Neural progenitor cell (in vitro differentiated cells): ENCODE measurements around the gene CCNYL1.

Experiments
- CTCF ChIP-seq: fragments of 200-600 bp; sonication (generic); IDR thresholded peaks from 2 replicates; pipeline ENCODE4 v1.5.1; 2017; ENCODE audit warnings: antibody characterized with exemption, mild to moderate bottlenecking
- EZH2 ChIP-seq: fragments of 200-600 bp; sonication (generic); IDR thresholded peaks from 2 replicates; pipeline ENCODE4 v1.6.1; 2017; ENCODE audit warnings: antibody characterized with exemption, mild to moderate bottlenecking, moderate library complexity
- EZH2phosphoT487 ChIP-seq: fragments of 200-600 bp; sonication (generic); IDR thresholded peaks from 2 replicates; pipeline ENCODE4 v1.6.1; 2017; ENCODE audit warnings: antibody characterized with exemption

- no peak for TF ChIP-seq CTCF
- TF ChIP-seq EZH2phosphoT487 = no peak
- TF ChIP-seq EZH2 = no peak
Measured at GRCh38 chr2:207792244-207792785, 80.9 kb downstream of the CCNYL1 start.
